Immature natural killer cell (primary cell): ENCODE measurements around the gene TM9SF3. TPM values are rescaled to one million over a fixed set of nuclear protein-coding genes. Genes with fewer than 3 reads are reported as not detected.

Source experiments
- DNase-seq, 3 donors: peaks; one replicate each; pipeline ENCODE4 v3.0.0; 2022; ENCODE audit warnings: mixed read lengths in 1 of 3
- H3K27ac Mint-ChIP-seq, 6 donors: one replicate each; pipeline ENCODE4 v1.8.0; 2020; ENCODE audit warnings: mixed read lengths in 6 of 6, mild to moderate bottlenecking in 5 of 6, inconsistent platforms in 4 of 6, moderate library complexity in 3 of 6
- H3K27me3 Mint-ChIP-seq, 3 donors: one replicate each; pipeline ENCODE4 v1.8.0; 2020 to 2021; ENCODE audit warnings: low read depth in 3 of 3, mild to moderate bottlenecking in 3 of 3, mixed read lengths in 3 of 3, moderate library complexity in 3 of 3, inconsistent platforms in 1 of 3
- H3K36me3 Mint-ChIP-seq, 3 donors: one replicate each; pipeline ENCODE4 v1.8.0; 2020; ENCODE audit warnings: mixed read lengths in 3 of 3, inconsistent platforms in 2 of 3, mild to moderate bottlenecking in 2 of 3
- H3K4me1 Mint-ChIP-seq, 2 donors: one replicate each; pipeline ENCODE4 v1.8.0; 2020; ENCODE audit warnings: inconsistent platforms in 2 of 2, mild to moderate bottlenecking in 2 of 2, mixed read lengths in 2 of 2, moderate library complexity in 1 of 2
- H3K4me3 Mint-ChIP-seq, 5 donors: one replicate each; pipeline ENCODE4 v1.8.0; 2020; ENCODE audit warnings: mild to moderate bottlenecking in 5 of 5, mixed read lengths in 5 of 5, inconsistent platforms in 3 of 5, moderate library complexity in 3 of 5
- H3K9me3 Mint-ChIP-seq, 6 donors: one replicate each; pipeline ENCODE4 v1.8.0; 2020; ENCODE audit warnings: mild to moderate bottlenecking in 6 of 6, mixed read lengths in 6 of 6, inconsistent platforms in 4 of 6, moderate library complexity in 3 of 6
- polyA plus RNA-seq, 3 donors: library from polyadenylated mRNA; unstranded; fragments of 300-500 nt; fragmentation: Illumina TruSeq; gene quantifications; one replicate each; pipeline ENCODE4 v1.2.3, GENCODE V29; 2021

TM9SF3 gene
- polyA plus RNA-seq, 3 donors from 2014 or later: 66.9 to 90.9 (median 87.2) TPM

- Mint-ChIP-seq H3K27me3 (peaks cover 0 to 4% (median 2%) of the 10 kb centered on the region in 3 donors), H3K9me3 (no peaks in the 10 kb centered on the region), H3K4me3 (no peak overlapping the region), H3K36me3 (peaks cover 20 to 55% (median 26%) of the 10 kb centered on the region in 3 donors), H3K4me1 (peaks cover 15 to 31% of the 10 kb centered on the region in 2 donors), H3K27ac (peak overlapping the region in 2 of 6 donors; percentile 29 to 42)
- no peak for DNase-seq
Measured at GRCh38 chr10:96613576-96613975, 26.8 kb upstream of the TM9SF3 start.

GRCh38 chr10:96612055-96612830 is 25.4 kb upstream of the TM9SF3 start:
- Mint-ChIP-seq H3K27me3 (peaks cover 0 to 2% (median 0%) of the 10 kb centered on the region in 3 donors), H3K27ac (peak overlapping the region in 4 of 6 donors; percentile 46 to 82 (median 73)), H3K9me3 (no peaks in the 10 kb centered on the region), H3K4me3 (no peak overlapping the region), H3K4me1 (peaks cover 15 to 31% of the 10 kb centered on the region in 2 donors), H3K36me3 (peaks cover 27 to 58% (median 29%) of the 10 kb centered on the region in 3 donors)
- DNase-seq: no peak

- Mint-ChIP-seq H3K4me1 (peaks cover 17 to 31% of the 10 kb centered on the region in 2 donors), H3K36me3 (peaks cover 30 to 55% (median 31%) of the 10 kb centered on the region in 3 donors), H3K4me3 (no peak overlapping the region), H3K27ac (peak overlapping the region; percentile 76 to 84 (median 80)), H3K9me3 (no peaks in the 10 kb centered on the region), H3K27me3 (peaks cover 0 to 2% (median 0%) of the 10 kb centered on the region in 3 donors)
- peak; percentile 22 to 46 (median 25) for DNase-seq
Measured at GRCh38 chr10:96610817-96611216, 24.0 kb upstream of the TM9SF3 start.

- H3K27me3 Mint-ChIP-seq: peaks cover 0 to 2% (median 0%) of the 10 kb centered on the region in 3 donors
- peaks cover 17 to 26% of the 10 kb centered on the region in 2 donors for H3K4me1 Mint-ChIP-seq
- no peaks in the 10 kb centered on the region for H3K9me3 Mint-ChIP-seq
- DNase-seq: no peak
- peak overlapping the region in 5 of 6 donors; percentile 24 to 84 (median 76) for H3K27ac Mint-ChIP-seq
- H3K4me3 Mint-ChIP-seq: no peak overlapping the region
- peaks cover 21 to 47% (median 24%) of the 10 kb centered on the region in 3 donors for H3K36me3 Mint-ChIP-seq
Measured at GRCh38 chr10:96609510-96609909, 22.7 kb upstream of the TM9SF3 start.

GRCh38 chr10:96608805-96609204 is 22.0 kb upstream of the TM9SF3 start:
- H3K27ac Mint-ChIP-seq: peak overlapping the region in 3 of 6 donors; percentile 25 to 69 (median 60)

GRCh38 chr10:96608262-96608661 is 21.4 kb upstream of the TM9SF3 start:
- no peaks in the 10 kb centered on the region for H3K9me3 Mint-ChIP-seq
- DNase-seq: no peak
- H3K4me3 Mint-ChIP-seq: no peak overlapping the region
- peaks cover 0 to 2% (median 0%) of the 10 kb centered on the region in 3 donors for H3K27me3 Mint-ChIP-seq
- H3K4me1 Mint-ChIP-seq: peaks cover 17 to 26% of the 10 kb centered on the region in 2 donors
- H3K36me3 Mint-ChIP-seq: peaks cover 14 to 46% (median 19%) of the 10 kb centered on the region in 3 donors
- H3K27ac Mint-ChIP-seq: peak overlapping the region in 3 of 6 donors; percentile 18 to 53 (median 20)

More at GRCh38 chr10:96608805-96609204, 22.0 kb upstream of the TM9SF3 start:
- no peaks in the 10 kb centered on the region for H3K9me3 Mint-ChIP-seq
- peaks cover 17 to 26% of the 10 kb centered on the region in 2 donors for H3K4me1 Mint-ChIP-seq
- H3K27me3 Mint-ChIP-seq: peaks cover 0 to 2% (median 0%) of the 10 kb centered on the region in 3 donors
- H3K4me3 Mint-ChIP-seq: no peak overlapping the region
- peaks cover 14 to 40% (median 19%) of the 10 kb centered on the region in 3 donors for H3K36me3 Mint-ChIP-seq
- DNase-seq: no peak

GRCh38 chr10:96606946-96607345 is 20.1 kb upstream of the TM9SF3 start:
- Mint-ChIP-seq H3K27me3 (no peaks in the 10 kb centered on the region), H3K36me3 (peaks cover 18 to 47% (median 23%) of the 10 kb centered on the region in 3 donors), H3K4me1 (peaks cover 17 to 26% of the 10 kb centered on the region in 2 donors), H3K4me3 (no peak overlapping the region), H3K27ac (no peak overlapping the region), H3K9me3 (no peaks in the 10 kb centered on the region)
- DNase-seq: no peak

GRCh38 chr10:96606216-96606615 is 19.4 kb upstream of the TM9SF3 start:
- Mint-ChIP-seq H3K36me3 (peaks cover 18 to 47% (median 23%) of the 10 kb centered on the region in 3 donors), H3K4me1 (peaks cover 16 to 19% of the 10 kb centered on the region in 2 donors), H3K27me3 (no peaks in the 10 kb centered on the region), H3K9me3 (no peaks in the 10 kb centered on the region), H3K27ac (peak overlapping the region in 4 of 6 donors; percentile 22 to 67 (median 55)), H3K4me3 (no peak overlapping the region)
- no peak for DNase-seq

GRCh38 chr10:96600337-96600736 is 13.5 kb upstream of the TM9SF3 start:
- Mint-ChIP-seq H3K36me3 (peaks cover 13 to 16% (median 16%) of the 10 kb centered on the region in 3 donors), H3K27me3 (peaks cover 0 to 2% (median 0%) of the 10 kb centered on the region in 3 donors), H3K27ac (no peak overlapping the region), H3K4me1 (no peaks in the 10 kb centered on the region), H3K9me3 (no peaks in the 10 kb centered on the region), H3K4me3 (no peak overlapping the region)
- DNase-seq: no peak

GRCh38 chr10:96598846-96599245 is 12.0 kb upstream of the TM9SF3 start:
- Mint-ChIP-seq H3K9me3 (no peaks in the 10 kb centered on the region), H3K4me3 (no peak overlapping the region), H3K4me1 (no peaks in the 10 kb centered on the region), H3K36me3 (peaks cover 19 to 25% (median 23%) of the 10 kb centered on the region in 3 donors), H3K27ac (no peak overlapping the region), H3K27me3 (peaks cover 0 to 2% (median 0%) of the 10 kb centered on the region in 3 donors)
- no peak for DNase-seq

- no peak for DNase-seq
- H3K4me1 Mint-ChIP-seq: peaks cover 4% of the 10 kb centered on the region in 2 donors
- no peaks in the 10 kb centered on the region for H3K9me3 Mint-ChIP-seq
- H3K4me3 Mint-ChIP-seq: no peak overlapping the region
- peaks cover 15 to 23% (median 20%) of the 10 kb centered on the region in 3 donors for H3K36me3 Mint-ChIP-seq
- H3K27ac Mint-ChIP-seq: peak overlapping the region in 5 of 6 donors; percentile 2 to 77 (median 41)
- H3K27me3 Mint-ChIP-seq: peaks cover 0 to 2% (median 0%) of the 10 kb centered on the region in 3 donors
Measured at GRCh38 chr10:96596422-96597407, 9.9 kb upstream of the TM9SF3 start.

GRCh38 chr10:96595741-96596140 is 8.9 kb upstream of the TM9SF3 start:
- Mint-ChIP-seq H3K9me3 (no peaks in the 10 kb centered on the region), H3K4me3 (no peak overlapping the region), H3K27ac (peak overlapping the region in 3 of 6 donors; percentile 40 to 53 (median 41)), H3K36me3 (peaks cover 15 to 26% (median 23%) of the 10 kb centered on the region in 3 donors), H3K27me3 (peaks cover 0 to 3% (median 0%) of the 10 kb centered on the region in 3 donors), H3K4me1 (peaks cover 6 to 8% of the 10 kb centered on the region in 2 donors)
- DNase-seq: no peak

GRCh38 chr10:96591946-96592345 is 5.1 kb upstream of the TM9SF3 start:
- H3K27ac Mint-ChIP-seq: peak overlapping the region in 5 of 6 donors; percentile 2 to 70 (median 49)
- H3K4me1 Mint-ChIP-seq: peaks cover 8 to 10% of the 10 kb centered on the region in 2 donors
- peaks cover 15 to 23% (median 19%) of the 10 kb centered on the region in 3 donors for H3K36me3 Mint-ChIP-seq
- DNase-seq: no peak
- peaks cover 2 to 4% (median 3%) of the 10 kb centered on the region in 3 donors for H3K27me3 Mint-ChIP-seq
- no peak overlapping the region for H3K4me3 Mint-ChIP-seq
- no peaks in the 10 kb centered on the region for H3K9me3 Mint-ChIP-seq
